HG03175 (cell line): ENCODE data around the gene CTBP1.

ENCODE experiments used
- ATAC-seq: cut with Tn5 transposase; IDR thresholded peaks from one replicate; pipeline ENCODE4 v1.9.1; 2021; ENCODE audit warnings: mild to moderate bottlenecking, moderate library complexity; ENCODE audit not compliant: unreplicated experiment

Gene CTBP1

DNA sequence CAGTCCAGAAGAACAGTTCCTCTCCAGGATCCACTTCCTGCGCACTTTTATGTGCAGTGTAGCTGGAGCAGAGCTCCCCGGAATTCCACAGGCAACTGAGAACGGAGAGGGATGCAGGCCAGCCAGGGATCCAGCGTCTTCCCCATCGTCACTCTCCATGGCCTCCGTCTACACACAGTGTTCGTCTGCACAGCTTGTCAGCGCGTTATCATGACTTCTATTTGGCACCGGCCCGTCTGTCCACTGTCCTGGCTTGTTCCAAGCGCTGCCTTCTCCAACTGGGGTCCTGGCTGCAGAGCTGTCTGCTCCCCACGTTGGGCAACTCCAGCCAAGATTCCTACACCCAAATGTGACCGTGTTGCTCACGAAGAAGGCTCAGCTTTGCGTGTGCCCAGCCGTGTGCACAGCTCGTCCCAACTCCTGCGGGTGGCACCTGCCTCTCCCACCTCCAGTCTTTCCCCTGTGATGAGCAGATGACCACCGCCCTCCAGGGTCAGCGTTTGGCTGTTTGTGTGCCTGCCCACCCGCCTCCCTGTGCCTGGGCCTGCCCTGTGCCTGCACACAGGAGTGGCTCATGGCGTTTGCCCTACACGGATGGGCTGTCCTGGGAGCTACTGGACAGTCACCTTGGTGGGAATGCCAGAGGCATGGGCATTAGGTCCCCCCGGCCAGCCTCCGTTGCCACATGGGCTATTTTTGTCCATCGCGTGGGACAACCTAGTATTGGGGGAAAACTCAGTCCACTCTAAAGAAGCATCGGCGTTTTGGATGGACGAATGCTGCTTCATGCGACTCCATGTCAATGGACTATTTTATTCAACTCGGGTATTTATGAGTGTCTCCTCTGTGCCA is 2.2 kb upstream of the CTBP1 start:
- no peak for ATAC-seq

DNA sequence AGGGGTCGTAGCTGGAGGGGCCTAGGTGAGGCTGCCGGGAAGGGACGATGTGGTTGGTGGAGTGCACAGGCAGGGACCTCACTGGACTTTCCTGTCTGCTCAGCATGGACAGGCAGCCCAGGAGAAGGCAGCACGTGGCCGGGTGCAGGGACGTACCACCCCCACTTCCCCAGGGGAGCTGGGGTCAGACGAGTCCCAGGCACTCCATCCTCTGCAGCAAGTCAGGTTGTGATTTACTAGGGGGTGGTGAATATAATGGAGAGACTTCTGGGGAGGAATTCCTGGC is 1.5 kb upstream of the CTBP1 start:
- no peak for ATAC-seq

DNA sequence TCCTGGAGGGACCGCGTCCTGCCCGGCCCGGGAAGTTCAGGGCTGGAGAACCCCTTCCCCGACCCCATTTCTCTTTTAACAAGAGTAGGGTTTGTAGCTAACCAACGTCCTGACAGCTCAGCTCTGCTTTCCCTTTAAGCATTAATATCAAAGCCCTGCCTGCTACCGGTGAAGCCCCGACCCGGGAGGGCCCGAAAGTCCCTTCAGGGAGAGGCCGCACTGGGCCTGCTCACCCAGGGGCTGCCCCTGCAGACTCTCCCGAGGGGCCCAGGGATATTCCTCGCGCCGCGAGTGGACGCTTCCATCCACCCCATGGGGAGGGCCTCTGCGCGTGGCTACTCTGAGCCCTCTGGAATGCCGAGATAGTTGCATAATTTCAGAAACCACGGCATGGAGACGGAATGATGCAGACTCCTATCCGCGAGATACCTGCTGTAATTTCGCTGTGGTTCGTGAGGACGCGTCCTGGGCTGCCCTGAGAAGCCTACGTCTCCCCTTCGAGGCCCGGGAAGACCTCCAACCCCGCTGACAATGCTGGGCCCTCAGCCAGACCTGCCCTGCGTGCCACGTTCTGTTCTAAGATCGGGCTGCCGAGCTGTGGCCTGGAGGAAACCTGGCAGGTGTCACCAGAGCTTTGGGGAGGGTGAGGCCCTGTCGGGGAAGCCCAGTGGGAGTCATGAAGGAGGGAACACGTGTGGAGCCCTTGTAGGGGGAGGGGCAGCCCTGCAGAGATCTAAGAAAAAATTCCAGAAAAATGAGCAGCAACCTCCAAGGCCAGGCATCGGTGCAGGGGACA is 999 bp upstream of the CTBP1 start:
- peak; percentile 1 for ATAC-seq

DNA sequence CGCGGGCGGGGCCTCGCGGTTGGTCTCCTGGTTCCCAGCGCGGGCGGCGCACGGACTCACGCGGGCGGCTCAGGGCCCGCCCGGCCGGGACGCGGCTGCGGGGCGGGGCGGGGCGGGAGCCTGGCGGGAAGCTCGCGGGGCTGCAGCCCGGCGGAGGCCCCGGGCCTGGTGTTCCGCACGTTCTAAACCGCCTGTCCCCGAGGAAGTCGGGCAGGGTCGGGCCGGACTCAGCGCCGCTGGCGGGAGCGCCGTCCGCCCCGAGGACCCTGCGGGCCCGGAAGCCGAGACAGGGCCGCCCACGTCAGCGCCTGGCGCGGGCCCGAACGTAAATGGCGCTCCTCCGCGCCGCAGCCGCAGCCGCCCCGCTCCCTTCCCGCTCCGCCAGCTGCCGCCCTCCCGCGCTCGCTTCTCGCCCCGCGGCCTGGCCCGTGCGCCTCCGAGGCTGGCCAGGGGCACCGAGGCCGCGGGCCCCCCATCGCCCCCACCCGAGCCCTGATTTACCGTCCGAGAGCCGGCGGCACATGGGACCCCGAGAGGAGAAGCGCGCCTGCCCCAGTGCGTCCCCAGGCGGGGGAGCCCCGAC is 309 bp upstream of the CTBP1 start:
- peak; percentile 55 for ATAC-seq

DNA sequence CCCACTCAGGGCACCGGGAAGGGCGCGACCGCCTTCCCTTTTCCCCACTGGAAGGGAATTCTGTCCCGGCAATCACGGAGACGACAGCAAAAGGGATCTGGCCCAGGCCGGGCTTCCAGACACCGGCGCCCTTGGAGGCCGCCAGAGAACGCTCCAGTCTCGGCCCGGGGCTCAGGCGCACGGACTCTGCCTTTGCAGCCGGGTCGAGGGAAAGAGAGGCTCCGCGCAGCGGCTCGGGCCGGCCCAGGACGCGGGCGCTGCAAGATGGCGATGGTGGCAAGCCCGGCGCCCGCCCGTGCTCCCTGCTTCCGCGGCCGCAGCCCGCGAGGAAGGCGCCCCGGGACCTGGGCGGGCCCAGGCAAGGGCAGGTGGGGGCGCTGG is 1.1 kb downstream of the CTBP1 start:
- ATAC-seq, result peak; percentile 23

DNA sequence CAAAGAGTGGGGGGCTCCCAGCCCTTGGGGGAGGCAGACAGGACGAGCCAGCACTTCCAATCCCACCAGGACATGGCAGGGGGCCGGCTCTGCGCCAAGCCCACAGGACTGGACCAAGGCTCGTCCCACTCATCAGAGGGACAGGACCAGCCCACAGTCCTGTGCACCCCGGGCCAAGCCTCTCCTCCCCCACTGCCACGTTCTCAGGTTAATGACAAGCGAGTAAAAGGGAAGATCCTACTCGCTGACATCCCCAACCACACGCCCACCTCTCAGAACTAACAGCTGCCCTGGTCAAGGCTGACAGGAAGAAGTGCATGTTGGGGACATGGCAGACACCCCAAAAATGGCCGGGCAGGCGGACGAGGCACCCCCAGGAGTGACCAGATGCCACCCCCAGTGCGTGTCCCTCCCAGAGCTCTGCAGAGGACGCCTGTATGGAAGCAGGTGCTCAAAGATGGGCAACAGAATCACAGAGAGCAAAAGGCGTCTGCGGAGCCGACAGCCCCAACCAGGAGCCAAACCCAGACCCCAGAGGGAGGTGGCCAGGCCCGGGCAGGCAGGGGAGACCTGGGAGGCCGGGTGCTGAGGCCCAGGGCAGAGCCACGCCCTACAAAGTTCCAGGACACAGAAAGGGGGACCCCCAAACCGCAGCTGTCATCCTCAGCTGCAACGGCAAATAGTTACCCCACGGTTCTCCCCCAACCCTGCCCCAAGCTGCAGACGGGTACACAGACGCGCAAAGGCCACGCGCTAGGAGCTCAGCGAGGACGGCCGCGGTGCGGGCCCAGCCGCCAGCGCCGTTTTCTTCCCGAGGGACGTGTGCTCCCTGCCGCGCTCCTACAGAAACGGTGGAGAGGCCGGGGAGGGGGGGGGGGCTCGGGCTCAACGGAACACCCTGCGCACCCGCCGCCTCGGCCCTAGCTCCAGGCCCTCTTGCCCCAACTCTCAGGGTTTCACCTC is 1.7 kb downstream of the CTBP1 start:
- no peak for ATAC-seq

DNA sequence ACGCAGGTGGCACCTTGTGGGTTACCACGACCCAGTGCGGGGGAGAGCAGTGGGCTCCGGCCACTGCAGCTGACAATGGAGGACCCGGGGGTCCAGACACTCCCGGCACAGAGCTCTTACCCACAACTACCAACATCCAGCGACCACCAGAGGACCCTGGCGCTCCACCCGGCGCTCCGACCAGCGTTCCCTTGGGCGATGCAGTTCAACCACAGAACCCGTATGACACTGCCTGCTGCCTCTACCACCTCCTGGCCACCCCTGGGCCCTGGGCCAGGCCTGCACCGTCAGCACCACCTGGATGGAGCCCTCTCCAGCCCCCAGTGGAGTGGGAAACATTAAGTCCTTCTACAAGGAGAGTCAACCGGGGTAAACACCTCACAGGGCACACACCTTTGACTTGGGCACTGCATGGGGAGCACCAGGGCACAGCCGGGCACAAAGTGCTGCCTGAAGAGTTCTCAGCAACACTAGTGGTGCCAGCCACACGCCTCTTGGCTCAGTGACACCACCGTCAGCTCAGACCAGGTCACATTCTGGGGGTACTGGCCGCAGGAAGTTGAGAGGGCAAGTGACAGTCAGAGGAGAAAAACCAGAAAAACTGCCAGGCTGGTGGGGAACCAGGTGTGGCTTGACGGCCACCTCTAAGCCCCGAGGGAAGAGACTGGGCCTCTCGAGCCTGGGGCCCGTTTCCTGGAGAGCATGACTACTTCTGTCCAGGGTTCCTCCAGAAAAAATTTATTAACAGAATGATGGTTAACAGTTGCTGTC is 2.6 kb downstream of the CTBP1 start:
- ATAC-seq, result no peak

DNA sequence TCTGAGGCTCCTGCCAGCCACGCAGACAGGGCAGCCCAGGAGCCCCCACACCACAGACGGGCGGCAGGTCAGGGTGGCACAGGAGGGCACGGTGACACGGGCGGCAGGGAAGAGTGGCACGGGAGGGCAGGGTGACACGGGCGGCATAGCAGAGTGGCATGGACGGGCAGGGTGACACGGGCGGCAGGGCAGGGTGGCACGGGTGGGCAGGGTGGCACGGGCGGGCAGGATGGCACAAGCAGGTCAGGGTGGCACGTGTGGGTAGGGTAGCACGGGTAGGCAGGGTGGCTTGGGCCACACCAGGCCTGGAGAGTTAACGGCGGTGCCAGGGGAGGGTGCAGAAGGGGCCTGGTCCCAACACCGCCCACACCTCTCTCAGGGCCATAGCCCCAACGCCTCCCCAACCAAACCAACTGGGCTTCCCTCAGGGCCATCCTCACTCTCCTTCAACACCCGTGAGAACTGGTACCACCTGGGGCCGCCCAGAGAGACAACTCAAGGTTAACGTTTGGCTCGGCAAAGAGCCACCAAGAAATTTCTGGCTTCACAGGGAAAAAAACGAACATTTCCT is 3.4 kb downstream of the CTBP1 start:
- no peak for ATAC-seq

DNA sequence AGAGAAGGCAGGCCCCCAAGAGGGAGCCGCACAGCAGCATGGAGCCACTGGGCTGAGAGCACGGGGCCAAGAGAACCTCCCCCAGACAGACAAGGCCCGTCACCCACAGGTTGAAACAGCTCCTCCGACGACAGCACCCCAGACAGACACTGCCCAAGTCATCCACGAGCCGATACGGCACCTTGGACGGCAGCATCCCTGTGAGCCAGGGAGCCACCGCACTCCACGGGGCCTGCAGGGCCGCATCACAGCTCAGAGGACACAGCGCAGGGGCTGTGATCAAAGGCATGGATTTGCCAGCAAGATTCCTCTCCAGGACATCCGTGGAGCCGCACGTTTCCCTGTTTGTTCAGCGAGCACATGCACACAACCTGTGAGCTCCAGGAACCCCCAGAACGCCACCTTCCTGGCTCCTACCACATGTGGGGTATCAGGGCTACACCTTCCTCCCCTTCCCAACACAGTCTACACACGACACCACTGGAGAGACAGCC is 3.9 kb downstream of the CTBP1 start:
- ATAC-seq, result no peak

DNA sequence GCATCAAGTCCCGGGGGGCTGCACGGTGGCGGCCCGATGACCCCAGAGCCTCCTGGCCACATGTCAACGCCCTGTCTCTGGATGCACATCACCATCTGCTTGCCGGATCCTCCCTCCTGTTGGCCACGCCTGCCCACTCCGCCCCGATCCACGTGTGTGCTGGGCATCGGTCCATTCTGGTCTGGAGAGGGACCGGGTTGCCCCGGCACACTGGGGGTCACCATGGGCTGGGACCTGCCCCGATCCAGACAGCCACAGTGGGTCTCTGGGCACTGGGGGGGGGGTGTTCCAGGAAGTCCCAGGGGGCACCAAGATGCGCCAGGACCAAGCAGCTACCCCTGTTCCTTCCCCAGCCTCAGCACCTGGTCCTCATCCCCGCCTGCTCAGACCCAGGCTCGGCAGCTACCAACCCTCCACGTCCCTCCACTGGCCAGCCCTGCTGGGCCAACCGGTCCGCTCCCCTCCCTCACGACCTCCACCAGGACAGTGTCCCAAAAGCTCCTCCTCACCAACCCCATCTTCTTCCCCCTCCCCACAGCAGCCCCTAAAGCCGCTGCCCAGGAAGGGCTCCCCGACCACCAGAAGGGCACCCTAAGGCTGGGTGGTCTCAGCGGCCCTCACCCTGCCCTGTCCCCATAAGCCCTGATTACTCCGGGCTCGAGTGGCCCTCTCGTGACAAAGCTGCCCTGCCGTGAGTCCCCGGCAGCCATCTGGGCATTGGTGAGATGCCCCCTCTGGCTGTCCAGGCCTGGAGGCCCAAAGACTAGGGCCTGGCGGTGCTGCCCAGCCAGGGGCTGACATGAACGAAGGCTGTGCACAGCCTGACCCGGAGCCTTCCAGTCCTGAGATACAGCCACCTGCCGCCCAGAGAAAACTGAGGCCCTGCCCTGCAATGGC is 4.6 kb downstream of the CTBP1 start:
- ATAC-seq, result no peak

DNA sequence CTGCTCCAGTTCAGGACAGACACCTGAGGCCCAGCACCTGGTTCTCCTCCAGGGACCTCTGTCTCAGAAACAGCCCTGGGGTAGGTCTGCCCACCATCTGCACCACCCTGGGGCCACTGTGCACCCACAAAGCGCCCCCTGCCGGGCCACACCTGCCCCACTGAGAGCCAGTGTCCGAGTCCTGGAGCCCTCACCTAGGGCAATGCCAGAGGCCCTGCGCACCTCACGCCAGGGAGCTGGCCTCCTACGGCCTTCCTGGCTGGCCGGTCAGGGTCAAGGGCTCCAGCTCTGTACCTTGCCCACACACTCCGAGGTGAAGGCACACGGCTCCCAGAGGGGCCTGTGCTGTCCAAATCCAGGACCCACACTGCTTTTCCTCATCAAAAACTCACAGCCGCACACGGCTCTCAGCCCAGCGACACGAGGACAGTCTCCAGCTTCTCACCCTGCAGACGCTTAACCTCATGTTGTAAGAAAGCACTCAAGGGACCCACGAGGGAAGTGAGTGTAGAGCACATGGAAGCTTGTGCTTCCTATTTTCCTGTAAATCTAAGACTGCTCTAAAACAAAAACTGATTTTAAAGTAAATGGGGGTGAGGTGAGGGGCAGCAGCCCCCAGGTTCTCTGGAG is 5.4 kb downstream of the CTBP1 start:
- ATAC-seq, result no peak

DNA sequence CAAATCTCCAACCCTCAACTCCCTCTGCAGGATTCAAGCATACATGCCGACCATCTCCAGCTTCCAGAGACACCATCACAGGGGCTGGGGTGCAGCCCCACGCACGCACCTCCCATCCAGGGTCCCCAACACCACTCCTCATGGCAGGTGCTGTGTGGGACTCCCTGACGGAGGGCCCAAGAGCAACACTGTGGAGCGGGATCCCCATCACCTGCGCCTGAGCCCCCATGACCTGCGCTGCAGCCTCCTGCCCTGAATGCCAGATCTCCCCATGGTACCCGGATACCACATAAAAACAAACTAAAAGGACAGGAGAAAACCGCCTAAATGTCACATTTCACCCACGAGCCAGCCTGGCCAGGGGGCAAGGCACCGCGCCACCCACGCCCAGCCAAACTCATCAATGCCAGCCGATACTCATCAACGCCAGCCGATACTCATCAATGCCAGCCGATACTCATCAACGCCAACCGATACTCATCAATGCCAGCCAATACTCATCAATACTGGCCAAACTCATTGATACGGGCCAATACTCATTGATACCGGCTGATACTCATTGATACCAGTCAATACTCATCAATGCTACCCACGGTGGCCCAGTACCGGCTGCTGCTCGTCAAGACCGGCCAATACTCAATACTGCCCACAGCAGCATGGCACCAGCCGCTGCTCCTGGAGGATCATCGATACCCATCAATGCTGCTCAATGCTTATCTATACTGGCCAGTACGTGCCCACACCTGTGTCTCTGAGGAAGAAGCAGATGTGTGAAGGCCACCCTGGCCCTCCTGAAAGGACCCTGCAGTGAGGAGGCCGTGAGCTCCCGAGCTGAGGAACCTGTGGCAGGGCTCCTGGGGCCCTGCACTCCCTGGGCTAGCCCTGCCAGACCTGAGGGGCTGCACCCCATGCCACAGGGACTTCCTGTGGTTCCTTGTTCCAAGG is 6.2 kb downstream of the CTBP1 start:
- ATAC-seq, result no peak

DNA sequence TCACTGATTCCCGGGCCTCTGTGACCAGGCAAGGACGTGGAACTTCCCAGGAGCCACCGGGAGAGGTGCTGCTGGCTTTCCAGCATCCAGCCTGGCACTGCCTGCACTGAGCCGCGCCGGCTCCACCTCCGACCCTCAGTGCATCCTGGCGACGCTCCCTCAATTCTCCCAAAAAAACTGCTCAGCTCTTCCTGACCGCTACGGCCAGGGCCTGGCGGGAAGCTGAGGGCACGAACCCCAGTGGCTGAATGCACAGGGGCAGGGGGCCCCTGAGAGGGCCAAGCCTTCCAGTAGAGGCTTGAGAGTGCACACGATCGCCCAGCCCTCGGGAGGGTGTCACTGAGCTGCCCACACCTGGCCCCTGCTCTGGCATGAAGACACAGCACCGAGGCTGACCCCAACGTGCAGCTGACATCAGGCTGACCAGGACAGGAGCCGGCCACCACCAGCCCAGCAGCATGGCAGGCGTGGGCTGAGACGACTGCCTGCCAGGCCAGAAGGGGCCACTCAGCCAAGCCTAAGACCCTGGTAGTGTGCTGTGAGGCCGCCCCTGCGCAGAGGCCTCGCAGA is 6.9 kb downstream of the CTBP1 start:
- ATAC-seq, result no peak

DNA sequence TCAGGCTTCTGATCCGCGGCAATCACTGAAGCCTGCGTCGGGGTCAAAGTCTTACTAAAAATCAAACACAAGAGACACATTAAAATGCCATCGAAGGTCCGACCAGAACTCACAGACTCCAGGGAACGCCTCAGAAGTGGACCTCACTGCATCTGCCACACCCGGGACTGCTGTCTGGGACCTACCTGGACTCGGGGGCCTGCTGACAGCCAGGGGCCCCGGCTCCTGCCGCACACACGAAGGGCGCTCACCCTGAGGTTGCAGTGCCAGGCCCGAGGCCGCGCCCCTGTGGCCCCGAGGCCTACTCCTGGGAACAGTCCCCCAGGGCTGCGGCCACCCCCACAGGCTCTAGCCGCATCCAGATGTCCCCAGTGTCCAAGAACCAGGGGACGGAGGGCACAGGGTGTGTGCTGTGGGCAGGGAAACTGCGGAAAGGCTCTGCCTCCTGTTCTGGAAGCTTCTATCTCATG is 7.4 kb downstream of the CTBP1 start:
- no peak for ATAC-seq

DNA sequence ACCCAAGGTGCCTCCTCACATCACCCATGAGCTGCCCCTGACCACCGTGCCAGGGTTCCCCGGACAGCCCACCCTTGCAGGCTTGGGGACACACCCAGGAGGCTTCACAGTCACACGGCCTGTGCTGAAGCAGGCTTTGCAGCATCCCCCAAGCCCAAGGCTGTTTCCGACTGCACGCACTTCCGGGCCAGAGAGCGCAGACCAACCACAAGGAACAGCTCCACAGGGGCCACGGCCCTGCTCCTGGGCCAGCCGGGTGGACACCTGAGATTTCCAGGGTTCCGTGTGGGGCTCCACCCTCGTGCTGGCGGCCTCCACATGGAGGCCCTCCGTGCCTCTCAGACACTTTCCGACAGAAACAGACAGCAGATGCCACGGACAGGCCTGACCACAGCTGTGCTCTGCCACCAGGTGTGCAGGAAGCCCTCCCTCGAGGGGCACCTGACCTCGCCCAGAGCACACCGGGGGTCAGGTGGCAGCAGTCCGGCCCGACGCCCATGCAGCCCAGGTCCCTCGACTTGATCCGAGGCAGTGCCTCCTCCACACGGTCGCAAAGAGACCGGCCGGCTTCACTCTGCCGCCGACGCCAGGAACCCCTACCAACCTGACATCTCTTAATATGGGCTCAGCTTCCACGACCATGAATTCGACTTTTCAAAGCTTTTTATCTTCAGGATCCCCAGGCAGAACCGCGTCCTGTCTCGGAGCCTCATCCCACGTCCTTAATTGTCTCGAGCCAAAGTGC is 8.0 kb downstream of the CTBP1 start:
- ATAC-seq, result no peak

DNA sequence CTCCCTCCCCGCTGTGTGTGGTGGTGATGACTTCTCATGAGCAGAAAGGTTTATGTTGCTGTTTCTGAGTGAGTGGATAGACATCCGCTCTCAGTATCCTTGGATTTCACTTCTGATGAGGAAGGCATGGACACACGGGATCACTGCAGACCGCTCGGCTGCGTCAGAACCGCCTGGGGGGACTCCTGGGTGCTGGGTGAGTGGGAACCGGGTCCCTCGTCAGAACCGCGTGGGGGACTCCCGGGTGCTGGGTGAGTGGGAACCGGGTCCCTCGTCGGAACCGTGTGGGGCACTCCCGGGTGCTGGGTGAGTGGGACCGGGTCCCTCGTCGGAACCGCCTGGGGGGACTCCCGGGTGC is 9.0 kb downstream of the CTBP1 start:
- no peak for ATAC-seq
